ENCODE results near the gene PLA2G4C. TPM values are rescaled to one million over a fixed set of nuclear protein-coding genes. Genes with fewer than 3 reads are reported as not detected.
"Not testable (repeated sequence)": the region's sequence is repeated elsewhere in the genome, so short reads cannot be mapped to it uniquely, and the experiment has no call there.

Gene PLA2G4C
- total RNA-seq, 2 donors from 2014 or later = 1.7 to 6.8 TPM

DNA sequence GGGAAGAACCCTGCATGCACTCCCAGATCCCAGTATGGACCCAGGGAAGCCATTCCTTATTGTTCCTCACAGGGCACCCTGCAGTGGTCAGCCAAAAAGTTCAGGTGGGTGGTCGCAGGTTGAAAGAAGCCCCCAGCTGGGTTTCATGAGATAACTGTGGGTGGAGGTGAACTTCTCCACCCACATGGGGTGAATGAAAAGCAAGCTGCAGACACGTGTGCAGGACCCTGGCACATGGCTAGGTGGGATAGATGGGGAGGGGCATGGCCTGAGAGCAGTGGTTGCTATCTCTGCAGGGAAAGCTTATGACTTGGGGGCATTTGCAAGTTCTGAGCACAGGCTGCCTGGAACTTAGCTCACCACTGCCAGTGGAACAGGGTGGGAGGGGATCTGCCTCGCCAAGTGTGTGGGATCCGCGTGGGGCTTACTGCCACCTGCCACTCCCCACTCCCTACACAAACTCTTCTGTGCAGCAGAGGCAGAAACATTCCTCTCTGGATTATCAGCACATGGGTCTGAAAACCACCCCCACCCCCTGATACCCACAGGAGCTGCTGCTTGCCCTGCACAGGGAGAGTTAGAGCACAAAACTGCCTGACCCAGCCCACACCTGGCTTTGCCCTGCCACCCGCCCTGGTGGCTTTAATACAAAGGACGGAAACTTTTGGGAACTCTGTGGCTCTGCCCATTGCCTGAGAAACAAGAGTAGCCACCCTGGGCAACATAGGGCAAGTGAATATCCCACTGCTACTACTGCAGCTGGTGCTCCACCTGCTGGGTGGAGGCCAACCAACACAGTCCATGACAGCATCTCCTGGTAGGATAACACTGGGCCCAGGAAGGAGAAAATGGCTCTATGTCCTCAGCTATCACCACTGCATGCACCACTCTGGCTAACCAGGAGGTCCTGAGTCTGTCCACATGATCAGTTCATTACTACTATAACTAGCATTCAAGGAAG, 24.4 kb downstream of the PLA2G4C start:
- H3K4me3 ChIP-seq = no peak overlapping the region
- TF ChIP-seq, protein P1, sequence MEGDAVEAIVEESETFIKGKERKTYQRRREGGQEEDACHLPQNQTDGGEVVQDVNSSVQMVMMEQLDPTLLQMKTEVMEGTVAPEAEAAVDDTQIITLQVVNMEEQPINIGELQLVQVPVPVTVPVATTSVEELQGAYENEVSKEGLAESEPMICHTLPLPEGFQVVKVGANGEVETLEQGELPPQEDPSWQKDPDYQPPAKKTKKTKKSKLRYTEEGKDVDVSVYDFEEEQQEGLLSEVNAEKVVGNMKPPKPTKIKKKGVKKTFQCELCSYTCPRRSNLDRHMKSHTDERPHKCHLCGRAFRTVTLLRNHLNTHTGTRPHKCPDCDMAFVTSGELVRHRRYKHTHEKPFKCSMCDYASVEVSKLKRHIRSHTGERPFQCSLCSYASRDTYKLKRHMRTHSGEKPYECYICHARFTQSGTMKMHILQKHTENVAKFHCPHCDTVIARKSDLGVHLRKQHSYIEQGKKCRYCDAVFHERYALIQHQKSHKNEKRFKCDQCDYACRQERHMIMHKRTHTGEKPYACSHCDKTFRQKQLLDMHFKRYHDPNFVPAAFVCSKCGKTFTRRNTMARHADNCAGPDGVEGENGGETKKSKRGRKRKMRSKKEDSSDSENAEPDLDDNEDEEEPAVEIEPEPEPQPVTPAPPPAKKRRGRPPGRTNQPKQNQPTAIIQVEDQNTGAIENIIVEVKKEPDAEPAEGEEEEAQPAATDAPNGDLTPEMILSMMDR (IDR thresholded peaks at IDR 0.05) = no peak
- H3K9ac ChIP-seq (ENCODE audit: low read depth in 2 of 2, low read length in 2 of 2) = no peak overlapping the region
- no peaks in the 10 kb centered on the region for H3K4me1 ChIP-seq
- DNase-seq = no peak
- H3K9me3 ChIP-seq = no peaks in the 10 kb centered on the region
- no peaks in the 10 kb centered on the region for H3K36me3 ChIP-seq
- no peak overlapping the region for H3K27ac ChIP-seq
- intact Hi-C loops (cut with DNase I) = no loop called here
- no peaks in the 10 kb centered on the region for H3K27me3 ChIP-seq

DNA sequence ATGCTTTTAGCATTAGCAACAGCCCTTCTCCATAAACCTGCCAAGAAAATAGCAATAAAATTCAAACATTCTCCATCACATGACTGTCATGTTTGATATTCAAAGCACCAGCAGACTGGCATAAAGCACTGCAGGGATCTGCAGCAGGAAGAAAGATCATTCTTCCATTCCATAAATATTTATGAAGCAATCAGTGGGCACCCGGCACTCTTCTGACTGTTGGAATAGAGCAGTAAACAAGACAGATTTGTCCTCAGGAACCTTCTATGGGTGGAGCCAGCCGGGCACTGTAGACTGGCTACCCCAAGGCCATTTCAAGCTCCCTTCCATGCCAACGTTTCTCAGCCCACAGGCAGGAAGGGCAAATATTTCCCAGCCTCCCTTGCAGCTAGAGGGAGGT, 25.5 kb downstream of the PLA2G4C start:
- H3K4me3 ChIP-seq = no peak overlapping the region
- H3K27ac ChIP-seq = no peak overlapping the region
- intact Hi-C loops (cut with DNase I) = no loop called here
- TF ChIP-seq, protein P1 (IDR thresholded peaks at IDR 0.05) = no peak
- no peaks in the 10 kb centered on the region for H3K4me1 ChIP-seq
- H3K36me3 ChIP-seq = no peaks in the 10 kb centered on the region
- no peaks in the 10 kb centered on the region for H3K9me3 ChIP-seq
- DNase-seq = no peak
- H3K9ac ChIP-seq (ENCODE audit: low read depth in 2 of 2, low read length in 2 of 2) = no peak overlapping the region
- H3K27me3 ChIP-seq = no peaks in the 10 kb centered on the region

DNA sequence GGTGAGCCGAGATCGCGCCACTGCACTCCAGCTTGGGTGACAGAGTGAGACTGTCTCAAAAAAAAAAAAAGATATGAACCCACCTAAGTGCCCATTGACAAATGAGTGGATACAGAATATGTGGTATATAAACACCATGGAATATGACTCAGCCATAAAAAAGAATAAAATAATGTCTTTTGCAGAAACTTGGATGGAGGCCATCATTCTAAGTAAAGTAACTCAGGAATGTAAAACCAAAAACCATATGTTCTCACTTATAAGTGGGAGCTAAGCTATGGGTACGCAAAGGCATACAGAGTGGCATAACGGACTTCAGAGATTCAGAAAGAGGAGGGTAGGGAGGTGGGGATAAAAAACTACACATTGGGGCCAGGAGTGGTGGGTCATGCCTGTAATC, 29.5 kb downstream of the PLA2G4C start:
- Histone ChIP-seq H3K9me3 (no peaks in the 10 kb centered on the region), H3K4me3 (no peak overlapping the region), H3K27me3 (no peaks in the 10 kb centered on the region), H3K9ac (ENCODE audit: low read depth in 2 of 2, low read length in 2 of 2) (no peak overlapping the region), H3K36me3 (no peaks in the 10 kb centered on the region), H3K27ac (no peak overlapping the region), H3K4me1 (no peaks in the 10 kb centered on the region)
- intact Hi-C loops (cut with DNase I) = no loop called here
- TF ChIP-seq, protein P1 (IDR thresholded peaks at IDR 0.05) = no peak
- DNase-seq = no peak

DNA sequence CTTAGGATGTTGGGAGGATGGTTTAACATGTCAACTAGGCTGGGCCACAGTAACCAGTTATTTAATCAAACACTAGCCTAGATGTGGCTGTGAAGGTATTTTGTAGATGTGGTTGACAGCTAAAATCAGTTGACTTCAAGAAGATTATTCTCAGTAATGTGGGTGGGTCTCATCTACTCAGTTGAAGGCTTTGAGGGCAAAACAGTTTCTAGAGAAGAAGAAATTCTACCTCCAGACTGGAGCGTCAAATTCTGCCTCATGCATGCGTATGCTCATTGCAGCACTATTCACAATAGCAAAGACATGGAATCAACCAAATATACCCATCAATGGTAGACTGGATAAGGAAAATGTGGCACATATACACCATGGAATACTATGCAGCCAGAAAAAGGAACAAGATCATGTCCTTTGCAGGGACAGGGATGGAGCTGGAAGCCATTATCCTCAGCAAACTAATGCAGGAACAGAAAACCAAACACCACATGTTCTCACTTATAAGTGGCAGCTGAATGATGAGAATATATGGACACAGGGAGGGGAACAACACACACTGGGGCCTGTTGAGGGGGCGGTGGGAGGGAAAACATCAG, 40.3 kb downstream of the PLA2G4C start:
- H3K27me3 ChIP-seq; H3K9ac ChIP-seq (ENCODE audit: low read depth in 2 of 2, low read length in 2 of 2); intact Hi-C loops (cut with DNase I); H3K4me1 ChIP-seq; H3K27ac ChIP-seq; H3K4me3 ChIP-seq; DNase-seq; H3K9me3 ChIP-seq; H3K36me3 ChIP-seq: not testable (repeated sequence)

DNA sequence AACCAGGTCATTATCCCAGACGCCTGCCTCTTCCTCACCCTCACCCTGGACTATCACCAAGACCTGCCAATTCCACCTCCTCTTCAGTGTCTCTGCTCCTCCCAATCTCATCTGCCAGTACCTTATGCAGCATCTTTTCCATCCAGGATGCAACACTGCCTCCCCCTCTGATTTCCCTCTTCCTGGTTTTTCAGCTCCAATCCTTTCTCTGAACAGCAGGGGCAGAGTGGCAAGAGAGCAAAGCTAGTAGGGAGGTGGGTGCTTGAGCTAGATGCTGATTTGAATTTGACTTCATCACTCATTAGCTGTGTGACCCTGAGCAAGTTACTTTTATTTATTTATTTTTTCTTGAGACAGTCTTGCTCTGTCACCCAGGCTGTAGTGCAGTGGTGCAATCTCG, 41.2 kb downstream of the PLA2G4C start:
- H3K9ac ChIP-seq (ENCODE audit: low read depth in 2 of 2, low read length in 2 of 2) = no peak overlapping the region
- TF ChIP-seq, protein P1 (IDR thresholded peaks at IDR 0.05) = no peak
- H3K36me3 ChIP-seq = no peaks in the 10 kb centered on the region
- no peaks in the 10 kb centered on the region for H3K27me3 ChIP-seq
- intact Hi-C loops (cut with DNase I) = loop anchor here (10.0 kb wide), 1 partner anchor 305 kb away; no protein-coding TSS in a partner anchor
- H3K4me1 ChIP-seq = no peaks in the 10 kb centered on the region
- no peak overlapping the region for H3K27ac ChIP-seq
- H3K4me3 ChIP-seq = no peak overlapping the region
- H3K9me3 ChIP-seq = no peaks in the 10 kb centered on the region
- no peak for DNase-seq

DNA sequence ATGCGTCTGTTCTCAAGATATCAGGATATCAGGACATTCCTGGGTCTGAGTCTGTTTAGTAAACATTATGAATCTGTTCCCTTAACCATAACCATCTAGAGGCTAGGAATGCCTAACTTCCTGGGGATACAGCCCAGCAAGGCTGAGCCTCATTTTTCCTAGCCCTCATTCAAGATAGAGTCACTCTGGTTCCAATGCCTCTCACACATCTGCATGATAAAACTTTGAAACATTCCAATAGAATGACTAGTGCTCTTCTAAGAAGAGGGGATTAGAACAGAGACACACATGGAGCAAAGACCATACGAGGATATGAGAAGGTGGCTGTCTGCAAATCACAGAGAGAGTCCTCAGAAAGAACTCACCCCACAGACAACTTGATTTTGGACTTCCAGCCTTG, 46.1 kb downstream of the PLA2G4C start:
- Histone ChIP-seq H3K4me1 (no peaks in the 10 kb centered on the region), H3K27ac (no peak overlapping the region), H3K9me3 (no peaks in the 10 kb centered on the region), H3K4me3 (no peak overlapping the region), H3K9ac (ENCODE audit: low read depth in 2 of 2, low read length in 2 of 2) (no peak overlapping the region), H3K36me3 (no peaks in the 10 kb centered on the region), H3K27me3 (no peaks in the 10 kb centered on the region)
- TF ChIP-seq, protein P1 (IDR thresholded peaks at IDR 0.05) = no peak
- DNase-seq = no peak
- intact Hi-C loops (cut with DNase I) = loop anchor here (10.0 kb wide), 1 partner anchor 310 kb away; no protein-coding TSS in a partner anchor
